ENCODE measurements around the gene PLXND1.

Gene PLXND1

DNA sequence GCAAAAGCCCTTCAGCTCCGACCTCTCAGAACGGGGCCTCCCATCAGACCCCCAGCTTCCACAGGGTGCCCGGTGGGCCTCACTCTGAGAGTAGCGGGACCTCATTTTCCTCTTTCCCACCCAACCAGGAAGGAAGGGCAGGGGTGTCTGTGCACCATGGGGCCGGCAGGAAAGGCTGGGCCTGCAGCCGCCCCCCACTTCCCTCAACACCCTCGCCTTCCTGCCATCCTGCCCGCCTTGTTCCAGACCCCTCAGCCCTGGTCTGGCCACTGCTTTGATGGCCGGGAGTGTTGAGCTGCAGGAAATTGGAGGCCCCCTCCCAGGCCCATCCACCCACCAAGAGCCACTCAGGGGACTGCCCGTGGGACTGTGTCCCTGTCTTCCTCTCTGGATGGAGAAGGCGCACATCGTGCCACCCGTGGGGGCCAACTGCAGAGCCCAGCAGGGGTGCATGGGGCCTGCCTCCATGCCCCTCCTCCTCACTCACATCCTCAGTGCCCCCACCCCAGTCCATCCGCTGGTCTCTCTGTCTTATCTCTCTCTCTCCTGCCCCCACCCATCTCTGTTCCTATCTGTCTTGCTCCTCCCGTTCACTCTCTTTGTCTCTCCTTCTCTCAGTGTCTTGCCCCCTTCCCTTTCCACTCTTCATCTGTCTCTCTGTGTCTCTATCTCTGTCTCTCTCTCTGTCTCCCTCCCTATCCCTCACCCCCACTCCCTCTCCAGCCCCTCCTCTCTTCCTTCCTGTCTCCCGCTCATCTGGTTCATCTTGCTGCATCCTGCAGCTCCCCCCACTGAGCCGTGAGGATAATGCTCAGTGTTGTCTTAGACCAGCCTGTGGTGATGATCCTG lies 1.8 kb upstream of the PLXND1 start:
- no peak overlapping the region for H3K27ac ChIP-seq (ENCODE audit: insufficient read depth, low read depth, low read length, poor library complexity, severe bottlenecking)
- 70 to 72% methylated on average over 17 of the region's 17 CpGs for WGBS, 2 experiments
- H3K4me3 ChIP-seq (ENCODE audit: insufficient read depth, low read depth, low read length) = no peak overlapping the region
- H3K27me3 ChIP-seq (ENCODE audit: control insufficient read depth, insufficient read depth, low read length, poor library complexity, severe bottlenecking) = peaks cover 44% of the 10 kb centered on the region
- peaks cover 12% of the 10 kb centered on the region for H3K4me1 ChIP-seq (ENCODE audit: control insufficient read depth, insufficient read depth, low read length)
- no peaks in the 10 kb centered on the region for H3K9me3 ChIP-seq (ENCODE audit: control insufficient read depth, low read length)
- no peaks in the 10 kb centered on the region for H3K36me3 ChIP-seq (ENCODE audit: control insufficient read depth, insufficient read depth, low read length)

DNA sequence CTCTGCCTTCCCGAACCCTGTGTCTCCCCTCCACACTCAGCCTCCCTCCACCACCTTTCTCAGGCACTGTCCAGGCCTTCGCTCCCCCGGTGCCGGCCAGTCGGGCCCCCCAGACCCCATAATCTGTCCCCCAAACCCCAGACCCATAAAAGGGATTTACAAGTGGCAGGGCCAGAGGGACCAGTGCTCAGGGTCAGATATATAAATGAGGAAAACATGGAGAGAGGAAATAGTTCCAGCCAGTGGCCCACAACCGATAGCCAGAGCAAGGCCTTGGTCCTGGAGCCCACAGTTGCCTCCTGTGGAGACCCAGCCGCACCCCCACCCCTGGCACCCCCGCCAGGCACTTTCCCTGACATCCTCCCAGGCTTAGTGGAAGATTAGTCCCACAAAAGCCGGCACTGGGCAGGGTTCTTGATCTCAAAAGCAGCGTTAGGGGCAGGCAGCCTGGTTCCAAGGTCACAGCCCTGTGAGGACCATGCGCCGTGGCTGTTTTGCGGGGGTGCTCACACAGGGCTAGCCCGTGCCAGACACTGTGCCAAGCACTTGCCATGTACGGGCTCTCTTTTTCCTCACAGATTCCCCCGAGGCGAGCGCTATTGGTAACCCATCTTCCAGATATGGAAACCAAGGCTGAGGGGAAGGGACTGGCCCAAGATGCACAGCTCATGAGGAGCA lies 1.1 kb upstream of the PLXND1 start:
- peaks cover 44% of the 10 kb centered on the region for H3K27me3 ChIP-seq (ENCODE audit: control insufficient read depth, insufficient read depth, low read length, poor library complexity, severe bottlenecking)
- peaks cover 19% of the 10 kb centered on the region for H3K4me1 ChIP-seq (ENCODE audit: control insufficient read depth, insufficient read depth, low read length)
- H3K27ac ChIP-seq (ENCODE audit: insufficient read depth, low read depth, low read length, poor library complexity, severe bottlenecking) = no peak overlapping the region
- H3K4me3 ChIP-seq (ENCODE audit: insufficient read depth, low read depth, low read length) = peak overlapping the region; percentile 42
- no peaks in the 10 kb centered on the region for H3K9me3 ChIP-seq (ENCODE audit: control insufficient read depth, low read length)
- 52 to 53% methylated on average over 18 of the region's 18 CpGs for WGBS, 2 experiments
- H3K36me3 ChIP-seq (ENCODE audit: control insufficient read depth, insufficient read depth, low read length) = no peaks in the 10 kb centered on the region

DNA sequence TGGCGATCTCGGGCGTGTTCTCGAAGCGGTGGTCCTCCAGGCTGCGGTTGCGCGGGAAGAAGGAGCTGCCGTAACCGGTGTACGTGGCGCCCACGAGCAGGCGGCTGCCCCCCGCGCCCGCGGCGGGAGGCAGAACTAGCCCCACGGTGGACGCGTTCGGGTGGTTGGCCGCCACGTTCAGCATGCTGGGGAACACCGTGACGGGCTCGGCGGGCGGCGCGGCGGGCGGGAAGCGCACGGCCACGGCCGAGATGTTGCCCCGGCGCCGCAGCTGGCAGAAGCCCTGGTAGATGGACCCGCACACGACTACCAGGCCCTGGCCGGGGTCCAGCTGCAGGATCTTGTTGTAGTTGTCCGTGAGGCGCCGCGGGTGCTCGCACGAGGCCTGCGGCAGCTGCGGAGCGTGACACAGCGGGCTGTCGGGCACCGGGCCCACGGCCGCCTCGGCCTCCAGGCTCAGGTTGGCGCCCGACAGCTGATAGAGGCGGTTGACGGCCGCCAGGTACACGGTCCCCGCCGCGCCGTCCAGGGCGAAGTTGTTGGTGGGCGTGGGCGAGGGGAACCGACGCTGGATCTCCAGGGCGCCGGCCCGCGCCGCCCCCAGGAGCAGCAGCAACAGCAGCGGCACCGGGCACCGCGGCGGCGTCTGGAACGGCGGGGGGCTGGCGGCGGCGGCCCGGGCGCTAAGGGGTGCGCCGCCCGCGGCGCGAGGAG lies 397 bp downstream of the PLXND1 start:
- Histone ChIP-seq H3K4me1 (ENCODE audit: control insufficient read depth, insufficient read depth, low read length) (peaks cover 20% of the 10 kb centered on the region), H3K27ac (ENCODE audit: insufficient read depth, low read depth, low read length, poor library complexity, severe bottlenecking) (no peak overlapping the region), H3K27me3 (ENCODE audit: control insufficient read depth, insufficient read depth, low read length, poor library complexity, severe bottlenecking) (peaks cover 44% of the 10 kb centered on the region), H3K36me3 (ENCODE audit: control insufficient read depth, insufficient read depth, low read length) (no peaks in the 10 kb centered on the region), H3K9me3 (ENCODE audit: control insufficient read depth, low read length) (no peaks in the 10 kb centered on the region), H3K4me3 (ENCODE audit: insufficient read depth, low read depth, low read length) (peak overlapping the region; percentile 37)
- WGBS, 2 experiments = 1% methylated on average over 98 of the region's 98 CpGs

GRCh38 chr3:129605203-129605921 lies 1.1 kb downstream of the PLXND1 start:
- Histone ChIP-seq H3K27ac (ENCODE audit: insufficient read depth, low read depth, low read length, poor library complexity, severe bottlenecking) (no peak overlapping the region), H3K9me3 (ENCODE audit: control insufficient read depth, low read length) (no peaks in the 10 kb centered on the region), H3K4me1 (ENCODE audit: control insufficient read depth, insufficient read depth, low read length) (peaks cover 20% of the 10 kb centered on the region), H3K4me3 (ENCODE audit: insufficient read depth, low read depth, low read length) (peak overlapping the region; percentile 37), H3K36me3 (ENCODE audit: control insufficient read depth, insufficient read depth, low read length) (no peaks in the 10 kb centered on the region), H3K27me3 (ENCODE audit: control insufficient read depth, insufficient read depth, low read length, poor library complexity, severe bottlenecking) (peaks cover 44% of the 10 kb centered on the region)
- WGBS, 2 experiments = 1% methylated on average over 98 of the region's 98 CpGs

DNA sequence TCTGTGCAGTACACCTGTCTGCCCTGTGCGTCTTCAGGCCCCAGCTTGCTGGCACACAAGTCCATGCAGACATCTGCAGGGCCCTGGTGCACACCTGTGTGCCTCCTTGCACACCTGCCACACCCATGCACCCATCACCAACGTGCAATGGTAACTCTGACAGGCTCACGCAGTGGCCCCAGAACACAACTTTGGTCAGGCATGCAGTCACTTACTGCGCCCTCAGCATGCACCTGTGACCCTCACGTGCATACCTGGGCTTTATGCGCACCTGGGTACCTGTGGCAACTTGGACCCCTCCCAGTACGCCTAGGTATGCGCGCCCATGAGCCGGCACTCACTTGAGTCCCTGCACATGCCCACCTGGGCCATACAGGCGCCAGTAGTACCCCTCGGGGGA lies 1.7 kb downstream of the PLXND1 start:
- Histone ChIP-seq H3K27ac (ENCODE audit: insufficient read depth, low read depth, low read length, poor library complexity, severe bottlenecking) (no peak overlapping the region), H3K27me3 (ENCODE audit: control insufficient read depth, insufficient read depth, low read length, poor library complexity, severe bottlenecking) (peaks cover 44% of the 10 kb centered on the region), H3K9me3 (ENCODE audit: control insufficient read depth, low read length) (no peaks in the 10 kb centered on the region), H3K4me3 (ENCODE audit: insufficient read depth, low read depth, low read length) (peak overlapping the region; percentile 20), H3K4me1 (ENCODE audit: control insufficient read depth, insufficient read depth, low read length) (peaks cover 24% of the 10 kb centered on the region), H3K36me3 (ENCODE audit: control insufficient read depth, insufficient read depth, low read length) (no peaks in the 10 kb centered on the region)
- WGBS, 2 experiments = 34 to 35% methylated on average over 12 of the region's 12 CpGs

- Histone ChIP-seq H3K27ac (ENCODE audit: insufficient read depth, low read depth, low read length, poor library complexity, severe bottlenecking) (no peak overlapping the region), H3K4me1 (ENCODE audit: control insufficient read depth, insufficient read depth, low read length) (peaks cover 30% of the 10 kb centered on the region), H3K27me3 (ENCODE audit: control insufficient read depth, insufficient read depth, low read length, poor library complexity, severe bottlenecking) (peaks cover 44% of the 10 kb centered on the region), H3K9me3 (ENCODE audit: control insufficient read depth, low read length) (no peaks in the 10 kb centered on the region), H3K4me3 (ENCODE audit: insufficient read depth, low read depth, low read length) (no peak overlapping the region), H3K36me3 (ENCODE audit: control insufficient read depth, insufficient read depth, low read length) (no peaks in the 10 kb centered on the region)
- 83 to 86% methylated on average over 8 of the region's 8 CpGs for WGBS, 2 experiments
Measured at GRCh38 chr3:129603991-129604749, 2.3 kb downstream of the PLXND1 start.

DNA sequence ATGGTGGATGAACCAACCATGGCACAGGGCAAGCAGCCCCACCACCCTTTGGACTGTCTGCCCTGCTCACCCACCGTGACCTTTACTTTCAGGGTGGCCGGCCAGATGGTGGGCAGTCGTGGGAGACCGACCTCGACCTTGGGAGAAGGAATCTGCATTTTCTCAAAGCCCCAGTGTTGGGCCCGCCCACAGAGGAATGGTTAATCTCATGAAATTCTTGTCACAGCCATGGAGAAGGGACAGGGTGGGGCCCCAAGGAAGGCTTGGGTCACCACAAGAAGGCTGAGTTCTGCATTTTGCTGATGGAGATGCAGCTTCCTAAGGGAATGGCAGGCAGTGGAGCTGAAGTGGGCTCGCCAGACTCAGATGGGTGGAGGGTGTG lies 2.9 kb downstream of the PLXND1 start:
- WGBS, 2 experiments = 65 to 67% methylated on average over 7 of the region's 7 CpGs
- Histone ChIP-seq H3K27me3 (ENCODE audit: control insufficient read depth, insufficient read depth, low read length, poor library complexity, severe bottlenecking) (peaks cover 43% of the 10 kb centered on the region), H3K36me3 (ENCODE audit: control insufficient read depth, insufficient read depth, low read length) (no peaks in the 10 kb centered on the region), H3K4me1 (ENCODE audit: control insufficient read depth, insufficient read depth, low read length) (peaks cover 31% of the 10 kb centered on the region), H3K4me3 (ENCODE audit: insufficient read depth, low read depth, low read length) (peak overlapping the region; percentile 2), H3K27ac (ENCODE audit: insufficient read depth, low read depth, low read length, poor library complexity, severe bottlenecking) (no peak overlapping the region), H3K9me3 (ENCODE audit: control insufficient read depth, low read length) (no peaks in the 10 kb centered on the region)

GRCh38 chr3:129602730-129603560 lies 3.5 kb downstream of the PLXND1 start:
- peaks cover 37% of the 10 kb centered on the region for H3K27me3 ChIP-seq (ENCODE audit: control insufficient read depth, insufficient read depth, low read length, poor library complexity, severe bottlenecking)
- H3K4me1 ChIP-seq (ENCODE audit: control insufficient read depth, insufficient read depth, low read length) = peaks cover 37% of the 10 kb centered on the region
- H3K27ac ChIP-seq (ENCODE audit: insufficient read depth, low read depth, low read length, poor library complexity, severe bottlenecking) = no peak overlapping the region
- peak overlapping the region; percentile 2 for H3K4me3 ChIP-seq (ENCODE audit: insufficient read depth, low read depth, low read length)
- no peaks in the 10 kb centered on the region for H3K36me3 ChIP-seq (ENCODE audit: control insufficient read depth, insufficient read depth, low read length)
- WGBS, 2 experiments = 65 to 73% methylated on average over 15 of the region's 15 CpGs
- no peaks in the 10 kb centered on the region for H3K9me3 ChIP-seq (ENCODE audit: control insufficient read depth, low read length)

GRCh38 chr3:129602309-129602708 lies 4.2 kb downstream of the PLXND1 start:
- no peaks in the 10 kb centered on the region for H3K36me3 ChIP-seq (ENCODE audit: control insufficient read depth, insufficient read depth, low read length)
- H3K27ac ChIP-seq (ENCODE audit: insufficient read depth, low read depth, low read length, poor library complexity, severe bottlenecking) = no peak overlapping the region
- peaks cover 44% of the 10 kb centered on the region for H3K4me1 ChIP-seq (ENCODE audit: control insufficient read depth, insufficient read depth, low read length)
- no peak overlapping the region for H3K4me3 ChIP-seq (ENCODE audit: insufficient read depth, low read depth, low read length)
- H3K9me3 ChIP-seq (ENCODE audit: control insufficient read depth, low read length) = no peaks in the 10 kb centered on the region
- 52 to 56% methylated on average over 11 of the region's 11 CpGs for WGBS, 2 experiments
- peaks cover 31% of the 10 kb centered on the region for H3K27me3 ChIP-seq (ENCODE audit: control insufficient read depth, insufficient read depth, low read length, poor library complexity, severe bottlenecking)
